Smooth muscle cell (in vitro differentiated cells): Measurements from ENCODE around the gene CYP26B1. TPM values are rescaled to one million over a fixed set of nuclear protein-coding genes. Genes with fewer than 3 reads are reported as not detected.

Source experiments
- DNase-seq: peaks from one replicate; lab custom pipeline; 2025; ENCODE audit not compliant: unreplicated experiment; lab: John Stamatoyannopoulos, UW
- H2AFZ ChIP-seq: fragments of 200-600 bp; sonication (generic); 2 replicates; pipeline ENCODE4 v1.6.0; 2016; ENCODE audit warnings: antibody characterized with exemption, low read depth, mild to moderate bottlenecking
- H3F3A ChIP-seq: fragments of 200-600 bp; sonication (generic); 2 replicates; pipeline ENCODE4 v1.6.0; 2017; ENCODE audit warnings: antibody characterized with exemption, low read depth
- H3K27ac ChIP-seq: fragments of 200-600 bp; sonication (generic); 2 replicates; pipeline ENCODE4 v1.5.1; 2016; ENCODE audit warnings: low read depth, mild to moderate bottlenecking
- H3K27me3 ChIP-seq: fragments of 200-600 bp; sonication (generic); 2 replicates; pipeline ENCODE4 v1.6.1; 2016; ENCODE audit warnings: low read depth, mild to moderate bottlenecking
- H3K36me3 ChIP-seq: fragments of 200-600 bp; sonication (generic); 2 replicates; pipeline ENCODE4 v1.5.1; 2016; ENCODE audit warnings: low read depth
- H3K4me1 ChIP-seq: fragments of 200-600 bp; sonication (generic); 2 replicates; pipeline ENCODE4 v1.5.1; 2016; ENCODE audit warnings: low read depth
- H3K4me2 ChIP-seq: fragments of 200-600 bp; sonication (generic); 2 replicates; pipeline ENCODE4 v1.6.0; 2016; ENCODE audit warnings: mild to moderate bottlenecking
- H3K4me3 ChIP-seq: fragments of 200-600 bp; sonication (generic); 2 replicates; pipeline ENCODE4 v1.5.1; 2016; ENCODE audit warnings: mild to moderate bottlenecking
- H3K79me2 ChIP-seq: fragments of 200-600 bp; sonication (generic); 2 replicates; pipeline ENCODE4 v1.6.0; 2016; ENCODE audit warnings: low read depth, mild to moderate bottlenecking
- H3K9ac ChIP-seq: fragments of 200-600 bp; sonication (generic); 2 replicates; pipeline ENCODE4 v1.6.0; 2016; ENCODE audit warnings: low read depth
- H3K9me3 ChIP-seq: fragments of 200-600 bp; sonication (generic); replicated peaks from 2 replicates; pipeline ENCODE4 v1.5.1; 2016; ENCODE audit warnings: low read depth
- H4K20me1 ChIP-seq: fragments of 200-600 bp; sonication (generic); 2 replicates; pipeline ENCODE4 v1.6.0; 2016; ENCODE audit warnings: low read depth
- CTCF ChIP-seq: fragments of 200-600 bp; sonication (generic); IDR thresholded peaks from 2 replicates; pipeline ENCODE4 v1.5.1; 2017; ENCODE audit warnings: borderline replicate concordance, mild to moderate bottlenecking, antibody characterized with exemption; ENCODE audit not compliant: insufficient read depth, poor library complexity, severe bottlenecking
- WGBS: methylation state at CpG from one replicate; pipeline ENCODE4 v1.1.7; 2016; ENCODE audit warnings: low lambda C conversion rate; 5-methylcytosine and 5-hydroxymethylcytosine counted together
- polyA plus RNA-seq: library from polyadenylated mRNA; unstranded; fragments of >200 nt; fragmentation: Nextera tagmentation; extraction: Ambion mirVana; gene quantifications from 2 replicates; pipeline ENCODE4 v1.2.1, GENCODE V29; 2016
- total RNA-seq: library from RNA; depleted of rRNA; stranded (reverse); fragments of >200 nt; gene quantifications from 2 replicates; pipeline ENCODE4 v1.2.3, GENCODE V29; 2014

CYP26B1 gene
- total and polyA plus RNA-seq, 2 experiments from 2014 or later: 0.48 to 1.1 TPM

- Histone ChIP-seq H3K36me3 (no peaks in the 10 kb centered on the region), H3K4me1 (peaks cover 10% of the 10 kb centered on the region), H3F3A (no peaks in the 10 kb centered on the region), H3K27ac (no peak overlapping the region), H2AFZ (no peak overlapping the region), H3K27me3 (no peaks in the 10 kb centered on the region), H3K4me3 (no peak overlapping the region), H3K4me2 (no peak overlapping the region), H3K79me2 (no peaks in the 10 kb centered on the region), H3K9me3 (no peaks in the 10 kb centered on the region), H3K9ac (no peak overlapping the region), H4K20me1 (no peaks in the 10 kb centered on the region)
- DNase-seq: no peak
- 85% methylated on average over 20 of the region's 24 CpGs for WGBS
- no peak for TF ChIP-seq CTCF
Measured at GRCh38 chr2:72128059-72128842, 19.4 kb downstream of the CYP26B1 start.

- no peaks in the 10 kb centered on the region for H3K79me2 ChIP-seq
- no peaks in the 10 kb centered on the region for H4K20me1 ChIP-seq
- no peak overlapping the region for H3K4me3 ChIP-seq
- no peaks in the 10 kb centered on the region for H3K9me3 ChIP-seq
- DNase-seq: no peak
- no peaks in the 10 kb centered on the region for H3K36me3 ChIP-seq
- 94% methylated on average over 21 of the region's 21 CpGs for WGBS
- no peak overlapping the region for H2AFZ ChIP-seq
- H3K27ac ChIP-seq: no peak overlapping the region
- peaks cover 10% of the 10 kb centered on the region for H3K4me1 ChIP-seq
- no peaks in the 10 kb centered on the region for H3K27me3 ChIP-seq
- H3K4me2 ChIP-seq: no peak overlapping the region
- no peaks in the 10 kb centered on the region for H3F3A ChIP-seq
- no peak overlapping the region for H3K9ac ChIP-seq
- no peak for TF ChIP-seq CTCF
Measured at GRCh38 chr2:72127401-72128058, 20.1 kb downstream of the CYP26B1 start.

- no peak overlapping the region for H3K27ac ChIP-seq
- H4K20me1 ChIP-seq: no peaks in the 10 kb centered on the region
- H3K4me1 ChIP-seq: peaks cover 10% of the 10 kb centered on the region
- no peaks in the 10 kb centered on the region for H3F3A ChIP-seq
- no peak overlapping the region for H3K9ac ChIP-seq
- peaks cover 5% of the 10 kb centered on the region for H3K9me3 ChIP-seq
- no peak overlapping the region for H2AFZ ChIP-seq
- no peak for TF ChIP-seq CTCF
- no peaks in the 10 kb centered on the region for H3K36me3 ChIP-seq
- DNase-seq: no peak
- WGBS: 95% methylated on average over 10 of the region's 10 CpGs
- H3K4me2 ChIP-seq: no peak overlapping the region
- H3K4me3 ChIP-seq: no peak overlapping the region
- no peaks in the 10 kb centered on the region for H3K27me3 ChIP-seq
- no peaks in the 10 kb centered on the region for H3K79me2 ChIP-seq
Measured at GRCh38 chr2:72126186-72127100, 21.2 kb downstream of the CYP26B1 start.
